K562 (cell line): ENCODE measurements around the gene TNFRSF6B. TPM values are rescaled to one million over a fixed set of nuclear protein-coding genes. Genes with fewer than 3 reads are reported as not detected.

Experiments
- CTBP1 ChIP-seq: fragments of 450-650 bp; IDR thresholded peaks from 2 replicates; pipeline ENCODE4 v1.6.1; 2016; ENCODE audit warnings: borderline replicate concordance
- DLX4 ChIP-seq: fragments of 250-450 bp; sonication (Bioruptor Pico); IDR thresholded peaks from 2 replicates; pipeline ENCODE4 v1.6.1; 2021; ENCODE audit warnings: mild to moderate bottlenecking
- ELF1 ChIP-seq: fragments of 200-800 bp; sonication (Bioruptor generic); IDR thresholded peaks from 2 replicates; pipeline ENCODE4 v1.6.1; 2016; ENCODE audit warnings: missing genetic modification characterization, missing compliant biosample characterization
- FOXA3 ChIP-seq, 2 experiments: fragments of 450-650 bp in 1 of 2; sonication (generic) in 1 of 2; formaldehyde crosslinking; IDR thresholded peaks in 1 of 2; conservative IDR thresholded peaks in 1 of 2; 2 replicates each; pipeline versions ENCODE4 v1.4.0 to v1.8.0; 2020 to 2022; ENCODE audit warnings: mild to moderate bottlenecking in 2 of 2, missing genetic modification reagents in 1 of 2
- GABPB1 ChIP-seq: sonication (generic); formaldehyde crosslinking; IDR thresholded peaks from 2 replicates; pipeline ENCODE4 v1.8.0; 2022; ENCODE audit warnings: mild to moderate bottlenecking, missing genetic modification reagents
- HES1 ChIP-seq: fragments of 450-650 bp; IDR thresholded peaks from 2 replicates; pipeline ENCODE4 v1.6.1; 2016; ENCODE audit warnings: low read depth, mild to moderate bottlenecking, moderate library complexity
- NBN ChIP-seq: fragments of 450-650 bp; IDR thresholded peaks from 2 replicates; pipeline ENCODE4 v1.6.1; 2016; ENCODE audit warnings: low read depth, mild to moderate bottlenecking
- NKRF ChIP-seq: fragments of 450-650 bp; IDR thresholded peaks from 2 replicates; pipeline ENCODE4 v1.6.1; 2016; ENCODE audit warnings: borderline replicate concordance
- NR2F6 ChIP-seq: fragments of 450-650 bp; formaldehyde crosslinking; IDR thresholded peaks from 2 replicates; pipeline ENCODE4 v1.4.0; 2020; ENCODE audit warnings: mild to moderate bottlenecking
- PHB ChIP-seq: fragments of 250-450 bp; sonication (Bioruptor Pico); IDR thresholded peaks from 2 replicates; pipeline ENCODE4 v1.5.0; 2021
- POLR2A ChIP-seq: fragments of 450-650 bp; conservative IDR thresholded peaks from 2 replicates; pipeline ENCODE4 v1.6.1; 2016
- RBFOX2 ChIP-seq: fragments of 200-400 bp; formaldehyde crosslinking; IDR thresholded peaks from 2 replicates; pipeline ENCODE4 v1.6.1; 2017; ENCODE audit warnings: low read depth, mild to moderate bottlenecking, low read length, moderate library complexity
- SMARCE1 ChIP-seq: fragments of 450-650 bp; IDR thresholded peaks from 2 replicates; pipeline ENCODE4 v1.7.1; 2016; ENCODE audit warnings: mild to moderate bottlenecking
- SP1 ChIP-seq: sonication (generic); formaldehyde crosslinking; IDR thresholded peaks from 2 replicates; pipeline ENCODE4 v1.8.1; 2022; ENCODE audit warnings: mild to moderate bottlenecking, missing genetic modification reagents
- TSC22D4 ChIP-seq: fragments of 450-650 bp; IDR thresholded peaks from 2 replicates; pipeline ENCODE4 v1.6.1; 2016; ENCODE audit warnings: missing genetic modification characterization, missing biosample characterization, control low read depth
- ZBTB34 ChIP-seq: fragments of 250-450 bp; sonication (Bioruptor Pico); IDR thresholded peaks from 2 replicates; pipeline ENCODE4 v1.8.0; 2021; ENCODE audit warnings: mild to moderate bottlenecking, moderate library complexity
- ZFX ChIP-seq: sonication (generic); formaldehyde crosslinking; IDR thresholded peaks from 2 replicates; pipeline ENCODE4 v1.8.0; 2022; ENCODE audit warnings: mild to moderate bottlenecking, missing genetic modification reagents, moderate library complexity
- ZNF146 ChIP-seq: IDR thresholded peaks from one replicate; pipeline ENCODE4 v1.6.1; 2018; ENCODE audit warnings: missing compliant biosample characterization; ENCODE audit not compliant: unreplicated experiment
- ZNF592 ChIP-seq: fragments of 450-650 bp; IDR thresholded peaks from 2 replicates; pipeline ENCODE4 v1.6.1; 2017; ENCODE audit warnings: antibody characterized with exemption, mild to moderate bottlenecking
- ZNF764 ChIP-seq: fragments of 250-450 bp; sonication (Bioruptor Pico); IDR thresholded peaks from 2 replicates; pipeline ENCODE4 v1.4.0; 2020; ENCODE audit warnings: low read depth, mild to moderate bottlenecking, moderate library complexity
- polyA plus RNA-seq, 8 experiments: library from polyadenylated mRNA; depleted of rRNA in 4 of 8; stranded (reverse) in 5 of 8; unstranded in 3 of 8; fragments of >200 nt; fragmentation: Nextera tagmentation in 2 of 8; fragmentation: Illumina TruSeq in 1 of 8; extraction: Ambion mirVana in 2 of 8; extraction: Trizol in 1 of 8; gene quantifications; 2 replicates each; pipeline versions ENCODE4 v1.2.1 to v1.2.3, GENCODE V29; 2011 to 2014; ENCODE audit warnings: inconsistent platforms in 1 of 8, missing spikeins in 1 of 8
- total RNA-seq, 7 experiments: library from RNA; depleted of rRNA in 6 of 7; stranded (reverse); fragments of >200 nt in 6 of 7; fragmentation: Illumina TruSeq in 2 of 7; extraction: Trizol in 2 of 7; gene quantifications; 2 replicates each; pipeline versions ENCODE4 v1.2.1 to v1.2.3, GENCODE V29; 2011 to 2021; ENCODE audit warnings: low replicate concordance in 1 of 7

TNFRSF6B gene
- total and polyA plus RNA-seq, 9 of the 15 experiments (the other 6 are each of a cell fraction or from before 2014, with no cell fraction given): 0.10 to 3.5 (median 0.32) TPM; not detected in 6

- TF ChIP-seq HES1 (no peak), ZNF592 (peak; percentile 81), NR2F6 (CRISPR knock-in tag) (no peak), SP1 (CRISPR knock-in tag) (no peak), TSC22D4 (tag) (no peak), ZNF146 (CRISPR knock-in tag) (no peak), CTBP1 (no peak), RBFOX2 (peak; percentile 42; the same call in 1 of the 2 replicates), ZBTB34 (CRISPR knock-in tag) (no peak), DLX4 (CRISPR knock-in tag) (no peak), ELF1 (no peak), NKRF (no peak), FOXA3 (CRISPR knock-in tag; conservative IDR thresholded peaks at IDR 0.05 in 1 of 2, IDR thresholded peaks at IDR 0.05 in 1 of 2) (no peak), SMARCE1 (no peak), ZNF764 (CRISPR knock-in tag) (no peak), GABPB1 (CRISPR knock-in tag) (peak; percentile 82), NBN (no peak), POLR2A (no peak; the same call in 1 of the 2 replicates), PHB (CRISPR knock-in tag) (no peak), ZFX (CRISPR knock-in tag) (0 out of 2 replicates have a peak, but pooled peaks have one; percentile 8)
Observed at GRCh38 chr20:63699466-63700198, 3.2 kb downstream of the TNFRSF6B start (continued).
